Ishikawa (cell line): ENCODE data around the gene COL5A2.

Experiments used
- CEBPB ChIP-seq: IDR thresholded peaks from 2 replicates; pipeline ENCODE4 v1.6.1; 2012
- CREB1 ChIP-seq: IDR thresholded peaks from 2 replicates; pipeline ENCODE4 v1.6.1; 2012; ENCODE audit warnings: low read depth
- EGR1 ChIP-seq: IDR thresholded peaks from 2 replicates; pipeline ENCODE4 v1.6.1; 2012
- EP300 ChIP-seq: IDR thresholded peaks from 2 replicates; pipeline ENCODE4 v1.6.1; 2012; ENCODE audit warnings: borderline replicate concordance
- FOXM1 ChIP-seq: IDR thresholded peaks from 2 replicates; pipeline ENCODE4 v1.6.1; 2012; ENCODE audit warnings: low read depth, borderline replicate concordance
- NFIC ChIP-seq: IDR thresholded peaks from 2 replicates; pipeline ENCODE4 v1.6.1; 2012
- RAD21 ChIP-seq: IDR thresholded peaks from 2 replicates; pipeline ENCODE4 v1.6.1; 2012; ENCODE audit warnings: low read depth
- REST ChIP-seq: IDR thresholded peaks from 2 replicates; pipeline ENCODE4 v1.6.1; 2012; ENCODE audit warnings: low read depth, mild to moderate bottlenecking
- TAF1 ChIP-seq: IDR thresholded peaks from 2 replicates; pipeline ENCODE4 v1.6.1; 2012; ENCODE audit warnings: low read depth, mild to moderate bottlenecking
- TCF12 ChIP-seq: IDR thresholded peaks from 2 replicates; pipeline ENCODE4 v1.6.1; 2012; ENCODE audit warnings: low read depth
- TEAD4 ChIP-seq: IDR thresholded peaks from 2 replicates; pipeline ENCODE4 v1.6.1; 2012
- YY1 ChIP-seq: IDR thresholded peaks from 2 replicates; pipeline ENCODE4 v1.6.1; 2012; ENCODE audit warnings: low read depth
- ZBTB7A ChIP-seq: IDR thresholded peaks from 2 replicates; pipeline ENCODE4 v1.6.1; 2012; ENCODE audit warnings: low read depth
- TF ChIP-seq, protein P1 (sequence below): IDR thresholded peaks from 2 replicates; pipeline ENCODE4 v1.6.1; 2012
- TF ChIP-seq, protein P2 (sequence below): IDR thresholded peaks from 2 replicates; pipeline ENCODE4 v1.6.1; 2012

Gene COL5A2

GRCh38 chr2:189199797-189200196 is 20.2 kb upstream of the COL5A2 start:
- no peak for TF ChIP-seq NFIC
- TF ChIP-seq, protein P1, sequence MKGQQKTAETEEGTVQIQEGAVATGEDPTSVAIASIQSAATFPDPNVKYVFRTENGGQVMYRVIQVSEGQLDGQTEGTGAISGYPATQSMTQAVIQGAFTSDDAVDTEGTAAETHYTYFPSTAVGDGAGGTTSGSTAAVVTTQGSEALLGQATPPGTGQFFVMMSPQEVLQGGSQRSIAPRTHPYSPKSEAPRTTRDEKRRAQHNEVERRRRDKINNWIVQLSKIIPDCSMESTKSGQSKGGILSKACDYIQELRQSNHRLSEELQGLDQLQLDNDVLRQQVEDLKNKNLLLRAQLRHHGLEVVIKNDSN = no peak
- TF ChIP-seq ZBTB7A = no peak
- no peak for TF ChIP-seq YY1
- no peak for TF ChIP-seq CREB1
- TF ChIP-seq EGR1 = no peak
- no peak for TF ChIP-seq RAD21
- TF ChIP-seq TEAD4 = no peak
- no peak for TF ChIP-seq TAF1
- no peak for TF ChIP-seq FOXM1
- TF ChIP-seq CEBPB = no peak

DNA sequence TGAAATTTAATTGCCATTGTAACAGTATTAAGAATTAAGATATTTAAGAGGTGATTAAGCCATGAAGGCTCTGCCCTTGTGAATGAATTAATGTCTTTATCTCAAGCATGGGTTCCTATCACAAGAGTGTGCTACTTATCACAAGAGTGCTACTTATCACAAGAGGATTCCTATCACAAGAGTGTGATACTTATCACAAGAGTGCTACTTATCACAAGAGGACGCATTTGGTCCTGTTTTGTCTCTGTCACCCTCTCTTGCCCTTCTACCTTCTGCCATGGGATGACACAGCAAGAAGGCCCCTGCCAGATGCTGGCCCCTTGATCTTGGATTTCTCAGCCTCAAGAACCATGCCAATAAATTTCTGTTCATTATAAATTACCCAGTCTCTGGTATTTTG is 13.2 kb upstream of the COL5A2 start:
- no peak for TF ChIP-seq EGR1
- no peak for TF ChIP-seq REST
- TF ChIP-seq, protein P1 = no peak
- TF ChIP-seq, protein P2, sequence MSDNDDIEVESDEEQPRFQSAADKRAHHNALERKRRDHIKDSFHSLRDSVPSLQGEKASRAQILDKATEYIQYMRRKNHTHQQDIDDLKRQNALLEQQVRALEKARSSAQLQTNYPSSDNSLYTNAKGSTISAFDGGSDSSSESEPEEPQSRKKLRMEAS = no peak
- no peak for TF ChIP-seq TCF12

DNA sequence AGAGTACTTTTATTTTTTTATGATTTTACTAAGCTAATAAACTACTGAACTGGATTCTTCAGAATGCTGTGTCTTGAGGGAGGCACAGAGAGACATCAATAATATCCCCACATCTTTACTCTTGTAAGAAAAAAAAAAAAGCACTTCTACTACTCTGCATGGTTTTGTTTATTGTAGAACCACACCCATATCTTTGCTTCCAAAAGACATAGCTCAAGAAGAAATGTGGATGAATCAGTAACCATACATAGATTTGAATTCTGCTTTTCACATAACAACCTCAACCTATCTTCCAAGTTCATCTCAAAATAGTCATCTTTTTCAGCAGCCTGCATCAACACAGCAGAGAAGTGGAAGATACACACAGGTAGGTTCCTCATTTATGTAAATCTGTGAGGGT is 12.2 kb upstream of the COL5A2 start:
- TF ChIP-seq CREB1 = no peak
- TF ChIP-seq FOXM1 = no peak
- no peak for TF ChIP-seq ZBTB7A
- no peak for TF ChIP-seq TEAD4
- no peak for TF ChIP-seq YY1
- TF ChIP-seq, protein P2 = no peak
- no peak for TF ChIP-seq TCF12
- no peak for TF ChIP-seq EGR1
- no peak for TF ChIP-seq CEBPB

DNA sequence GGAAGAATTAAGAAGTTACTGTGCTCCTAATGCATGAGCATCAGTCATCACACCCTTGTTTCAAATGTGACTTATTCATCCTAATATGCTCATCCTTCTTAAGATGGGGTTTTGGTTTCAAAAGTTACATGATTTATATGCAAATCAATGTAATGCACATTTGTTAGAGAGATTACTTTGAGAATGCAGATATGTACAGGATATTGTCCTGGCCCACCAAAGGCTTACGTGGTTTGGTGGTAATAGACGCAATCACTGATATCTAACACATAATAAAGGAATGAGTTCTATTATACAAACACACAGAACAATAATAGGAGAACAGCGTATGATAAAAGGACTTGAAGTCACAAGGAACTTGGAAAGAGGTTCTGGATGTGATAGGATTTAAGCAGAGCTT is 11.1 kb upstream of the COL5A2 start:
- TF ChIP-seq TCF12 (no peak), FOXM1 (no peak), RAD21 (no peak), CEBPB (no peak), YY1 (no peak)
- TF ChIP-seq, protein P1 = no peak
- TF ChIP-seq, protein P2 = no peak

DNA sequence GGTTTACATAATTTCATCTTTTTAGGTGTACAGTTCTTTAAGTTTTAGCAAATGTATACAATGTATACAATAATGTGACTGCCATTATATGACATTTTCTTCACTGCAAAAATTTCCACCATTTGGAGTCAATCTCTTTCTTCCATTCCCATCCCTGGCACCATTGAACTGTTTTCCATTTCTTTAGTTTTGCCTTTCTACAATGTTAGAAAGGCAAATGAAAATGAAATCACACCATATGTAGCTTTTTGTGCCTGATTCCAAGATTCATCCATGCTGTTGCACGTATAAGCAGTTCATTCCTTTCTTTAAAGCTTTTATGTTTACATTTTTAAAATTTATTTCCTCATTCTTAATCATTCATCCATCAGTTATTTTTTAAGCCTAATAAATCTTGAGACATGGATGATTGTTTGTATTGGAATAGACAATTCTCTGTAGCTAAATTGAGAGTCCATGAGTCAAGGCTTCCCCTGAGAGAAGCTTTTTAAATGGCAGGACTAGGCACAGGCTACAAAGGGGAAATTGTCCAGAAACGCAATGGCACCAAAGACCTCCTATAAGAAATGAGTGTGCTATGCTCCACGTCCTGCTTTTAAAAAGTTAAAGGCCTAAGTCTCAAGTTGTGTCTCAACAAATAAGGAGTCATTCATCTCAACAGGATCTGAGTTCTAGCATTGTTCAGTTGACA is 8.7 kb upstream of the COL5A2 start:
- TF ChIP-seq TEAD4 = no peak
- TF ChIP-seq, protein P2 = no peak
- TF ChIP-seq FOXM1 = no peak
- no peak for TF ChIP-seq CEBPB
- TF ChIP-seq CREB1 = no peak
- no peak for TF ChIP-seq YY1
- TF ChIP-seq ZBTB7A = no peak
- TF ChIP-seq, protein P1 = no peak
- TF ChIP-seq TCF12 = no peak
- TF ChIP-seq EGR1 = no peak
- no peak for TF ChIP-seq EP300
- TF ChIP-seq RAD21 = no peak
- no peak for TF ChIP-seq REST
- no peak for TF ChIP-seq TAF1
- no peak for TF ChIP-seq NFIC
